Gastroesophageal sphincter (tissue), 3 donors: ENCODE results near the gene LOC101059915.
"Not testable (repeated sequence)": the region's sequence is repeated elsewhere in the genome, so short reads cannot be mapped to it uniquely, and the experiment has no call there.

Source experiments
- POLR2AphosphoS5 ChIP-seq: sonication (generic); formaldehyde crosslinking; IDR thresholded peaks from one replicate; pipeline ENCODE4 v1.6.1; 2017; ENCODE audit warnings: antibody characterized with exemption
- TF ChIP-seq, protein P1 (sequence below), 4 experiments: fragments of 200-600 bp in 2 of 4; fragments of 450-650 bp in 2 of 4; sonication (generic) in 1 of 4; IDR thresholded peaks; one replicate each; pipeline ENCODE4 v1.5.1; 2017 to 2019; ENCODE audit warnings: antibody characterized with exemption in 4 of 4, mild to moderate bottlenecking in 2 of 4, moderate library complexity in 2 of 4

GRCh38 chrX:71716323-71716722, 49.0 kb downstream of the LOC101059915 start:
- not testable (repeated sequence) for TF ChIP-seq POLR2AphosphoS5
- TF ChIP-seq, protein P1, sequence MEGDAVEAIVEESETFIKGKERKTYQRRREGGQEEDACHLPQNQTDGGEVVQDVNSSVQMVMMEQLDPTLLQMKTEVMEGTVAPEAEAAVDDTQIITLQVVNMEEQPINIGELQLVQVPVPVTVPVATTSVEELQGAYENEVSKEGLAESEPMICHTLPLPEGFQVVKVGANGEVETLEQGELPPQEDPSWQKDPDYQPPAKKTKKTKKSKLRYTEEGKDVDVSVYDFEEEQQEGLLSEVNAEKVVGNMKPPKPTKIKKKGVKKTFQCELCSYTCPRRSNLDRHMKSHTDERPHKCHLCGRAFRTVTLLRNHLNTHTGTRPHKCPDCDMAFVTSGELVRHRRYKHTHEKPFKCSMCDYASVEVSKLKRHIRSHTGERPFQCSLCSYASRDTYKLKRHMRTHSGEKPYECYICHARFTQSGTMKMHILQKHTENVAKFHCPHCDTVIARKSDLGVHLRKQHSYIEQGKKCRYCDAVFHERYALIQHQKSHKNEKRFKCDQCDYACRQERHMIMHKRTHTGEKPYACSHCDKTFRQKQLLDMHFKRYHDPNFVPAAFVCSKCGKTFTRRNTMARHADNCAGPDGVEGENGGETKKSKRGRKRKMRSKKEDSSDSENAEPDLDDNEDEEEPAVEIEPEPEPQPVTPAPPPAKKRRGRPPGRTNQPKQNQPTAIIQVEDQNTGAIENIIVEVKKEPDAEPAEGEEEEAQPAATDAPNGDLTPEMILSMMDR (IDR thresholded peaks at IDR 0.05) = not testable (repeated sequence)
